ENCODE measurements around the gene FKBP8. TPM values are rescaled to one million over a fixed set of nuclear protein-coding genes. Genes with fewer than 3 reads are reported as not detected.

FKBP8 gene
- polyA plus RNA-seq, 2 donors, result 175 to 269 TPM

- peaks cover 5 to 17% of the 10 kb centered on the region in 2 donors for H3K36me3 ChIP-seq (ENCODE audit: control insufficient read depth in 2 of 2, insufficient read depth in 2 of 2, low read length in 1 of 2)
- H3K4me1 ChIP-seq (ENCODE audit: control insufficient read depth in 2 of 2, insufficient read depth in 2 of 2, low read length in 1 of 2), result no peaks in the 10 kb centered on the region
- no peaks in the 10 kb centered on the region for H3K27me3 ChIP-seq (ENCODE audit: control insufficient read depth in 1 of 2, insufficient read depth in 2 of 2, low read length in 2 of 2)
- H3K27ac ChIP-seq (ENCODE audit: low read depth in 2 of 2, low read length in 1 of 2), result no peak overlapping the region
- WGBS, 2 donors, result 69% methylated on average over 14 of the region's 14 CpGs
- H3K9me3 ChIP-seq (ENCODE audit: control insufficient read depth in 2 of 2, insufficient read depth in 1 of 2, low read depth in 1 of 2, low read length in 1 of 2), result no peaks in the 10 kb centered on the region
- no peak overlapping the region for H3K4me3 ChIP-seq (ENCODE audit: low read depth in 1 of 2, low read length in 2 of 2)
Measured at GRCh38 chr19:18562086-18562485, 18.7 kb upstream of the FKBP8 start.

- 60 to 70% methylated on average over 5 of the region's 5 CpGs for WGBS, 2 donors
- Histone ChIP-seq H3K4me3 (ENCODE audit: low read depth in 1 of 2, low read length in 2 of 2) (no peak overlapping the region), H3K27me3 (ENCODE audit: control insufficient read depth in 1 of 2, insufficient read depth in 2 of 2, low read length in 2 of 2) (no peaks in the 10 kb centered on the region), H3K36me3 (ENCODE audit: control insufficient read depth in 2 of 2, insufficient read depth in 2 of 2, low read length in 1 of 2) (peaks cover 0 to 6% of the 10 kb centered on the region in 2 donors), H3K27ac (ENCODE audit: low read depth in 2 of 2, low read length in 1 of 2) (no peak overlapping the region), H3K9me3 (ENCODE audit: control insufficient read depth in 2 of 2, insufficient read depth in 1 of 2, low read depth in 1 of 2, low read length in 1 of 2) (no peaks in the 10 kb centered on the region), H3K4me1 (ENCODE audit: control insufficient read depth in 2 of 2, insufficient read depth in 2 of 2, low read length in 1 of 2) (no peaks in the 10 kb centered on the region)
Measured at GRCh38 chr19:18559685-18560084, 16.3 kb upstream of the FKBP8 start.

- Histone ChIP-seq H3K27me3 (ENCODE audit: control insufficient read depth in 1 of 2, insufficient read depth in 2 of 2, low read length in 2 of 2) (no peaks in the 10 kb centered on the region), H3K27ac (ENCODE audit: low read depth in 2 of 2, low read length in 1 of 2) (peak overlapping the region; percentile 89 to 99), H3K9me3 (ENCODE audit: control insufficient read depth in 2 of 2, insufficient read depth in 1 of 2, low read depth in 1 of 2, low read length in 1 of 2) (no peaks in the 10 kb centered on the region), H3K4me3 (ENCODE audit: low read depth in 1 of 2, low read length in 2 of 2) (peak overlapping the region in 1 of 2 donors; percentile 94), H3K4me1 (ENCODE audit: control insufficient read depth in 2 of 2, insufficient read depth in 2 of 2, low read length in 1 of 2) (no peaks in the 10 kb centered on the region), H3K36me3 (ENCODE audit: control insufficient read depth in 2 of 2, insufficient read depth in 2 of 2, low read length in 1 of 2) (peaks cover 0 to 3% of the 10 kb centered on the region in 2 donors)
- WGBS, 2 donors, result 43 to 57% methylated on average over 3 of the region's 3 CpGs
Measured at GRCh38 chr19:18558604-18559003, 15.2 kb upstream of the FKBP8 start.

GRCh38 chr19:18558202-18558555 is 14.8 kb upstream of the FKBP8 start:
- Histone ChIP-seq H3K27ac (ENCODE audit: low read depth in 2 of 2, low read length in 1 of 2) (peak overlapping the region; percentile 89 to 99), H3K27me3 (ENCODE audit: control insufficient read depth in 1 of 2, insufficient read depth in 2 of 2, low read length in 2 of 2) (no peaks in the 10 kb centered on the region), H3K4me3 (ENCODE audit: low read depth in 1 of 2, low read length in 2 of 2) (peak overlapping the region; percentile 70 to 94), H3K9me3 (ENCODE audit: control insufficient read depth in 2 of 2, insufficient read depth in 1 of 2, low read depth in 1 of 2, low read length in 1 of 2) (no peaks in the 10 kb centered on the region), H3K4me1 (ENCODE audit: control insufficient read depth in 2 of 2, insufficient read depth in 2 of 2, low read length in 1 of 2) (no peaks in the 10 kb centered on the region), H3K36me3 (ENCODE audit: control insufficient read depth in 2 of 2, insufficient read depth in 2 of 2, low read length in 1 of 2) (peaks cover 0 to 3% of the 10 kb centered on the region in 2 donors)
- WGBS, 2 donors, result 2 to 3% methylated on average over 11 of the region's 11 CpGs

- Histone ChIP-seq H3K27me3 (ENCODE audit: control insufficient read depth in 1 of 2, insufficient read depth in 2 of 2, low read length in 2 of 2) (no peaks in the 10 kb centered on the region), H3K36me3 (ENCODE audit: control insufficient read depth in 2 of 2, insufficient read depth in 2 of 2, low read length in 1 of 2) (peaks cover 0 to 3% of the 10 kb centered on the region in 2 donors), H3K4me1 (ENCODE audit: control insufficient read depth in 2 of 2, insufficient read depth in 2 of 2, low read length in 1 of 2) (no peaks in the 10 kb centered on the region), H3K4me3 (ENCODE audit: low read depth in 1 of 2, low read length in 2 of 2) (peak within 1 kb of the TSS; percentile 70 to 94), H3K9me3 (ENCODE audit: control insufficient read depth in 2 of 2, insufficient read depth in 1 of 2, low read depth in 1 of 2, low read length in 1 of 2) (no peaks in the 10 kb centered on the region), H3K27ac (ENCODE audit: low read depth in 2 of 2, low read length in 1 of 2) (peak within 1 kb of the TSS; percentile 89 to 99)
- 1% methylated on average over 58 of the region's 58 CpGs for WGBS, 2 donors
Measured at GRCh38 chr19:18557411-18558201, 14.2 kb upstream of the FKBP8 start, which contains the start of gene KXD1. Gene KXD1, plus strand, starts transcription at chr19:18557870. Its CDS starts 4,187 bp downstream, at chr19:18562057.

GRCh38 chr19:18551631-18552030 is 8.3 kb upstream of the FKBP8 start:
- Histone ChIP-seq H3K36me3 (ENCODE audit: control insufficient read depth in 2 of 2, insufficient read depth in 2 of 2, low read length in 1 of 2) (no peaks in the 10 kb centered on the region), H3K4me3 (ENCODE audit: low read depth in 1 of 2, low read length in 2 of 2) (no peak overlapping the region), H3K27me3 (ENCODE audit: control insufficient read depth in 1 of 2, insufficient read depth in 2 of 2, low read length in 2 of 2) (no peaks in the 10 kb centered on the region), H3K4me1 (ENCODE audit: control insufficient read depth in 2 of 2, insufficient read depth in 2 of 2, low read length in 1 of 2) (no peaks in the 10 kb centered on the region), H3K27ac (ENCODE audit: low read depth in 2 of 2, low read length in 1 of 2) (no peak overlapping the region), H3K9me3 (ENCODE audit: control insufficient read depth in 2 of 2, insufficient read depth in 1 of 2, low read depth in 1 of 2, low read length in 1 of 2) (no peaks in the 10 kb centered on the region)
- WGBS, 2 donors, result 53 to 58% methylated on average over 6 of the region's 6 CpGs

GRCh38 chr19:18543814-18544475 is 572 bp upstream of the FKBP8 start:
- Histone ChIP-seq H3K4me3 (ENCODE audit: low read depth in 1 of 2, low read length in 2 of 2) (peak overlapping the region; percentile 28 to 90), H3K9me3 (ENCODE audit: control insufficient read depth in 2 of 2, insufficient read depth in 1 of 2, low read depth in 1 of 2, low read length in 1 of 2) (no peaks in the 10 kb centered on the region), H3K27me3 (ENCODE audit: control insufficient read depth in 1 of 2, insufficient read depth in 2 of 2, low read length in 2 of 2) (no peaks in the 10 kb centered on the region), H3K27ac (ENCODE audit: low read depth in 2 of 2, low read length in 1 of 2) (peak overlapping the region; percentile 65 to 92), H3K36me3 (ENCODE audit: control insufficient read depth in 2 of 2, insufficient read depth in 2 of 2, low read length in 1 of 2) (peaks cover 0 to 18% of the 10 kb centered on the region in 2 donors), H3K4me1 (ENCODE audit: control insufficient read depth in 2 of 2, insufficient read depth in 2 of 2, low read length in 1 of 2) (peaks cover 0 to 2% of the 10 kb centered on the region in 2 donors)
- WGBS, 2 donors, result 11 to 12% methylated on average over 12 of the region's 12 CpGs

GRCh38 chr19:18541992-18542940 is 1.1 kb downstream of the FKBP8 start:
- 14 to 17% methylated on average over 11 of the region's 11 CpGs for WGBS, 2 donors
- Histone ChIP-seq H3K4me3 (ENCODE audit: low read depth in 1 of 2, low read length in 2 of 2) (peak overlapping the region; percentile 90 to 91), H3K9me3 (ENCODE audit: control insufficient read depth in 2 of 2, insufficient read depth in 1 of 2, low read depth in 1 of 2, low read length in 1 of 2) (no peaks in the 10 kb centered on the region), H3K36me3 (ENCODE audit: control insufficient read depth in 2 of 2, insufficient read depth in 2 of 2, low read length in 1 of 2) (peaks cover 0 to 29% of the 10 kb centered on the region in 2 donors), H3K27me3 (ENCODE audit: control insufficient read depth in 1 of 2, insufficient read depth in 2 of 2, low read length in 2 of 2) (no peaks in the 10 kb centered on the region), H3K27ac (ENCODE audit: low read depth in 2 of 2, low read length in 1 of 2) (peak overlapping the region; percentile 92 to 94), H3K4me1 (ENCODE audit: control insufficient read depth in 2 of 2, insufficient read depth in 2 of 2, low read length in 1 of 2) (peaks cover 0 to 2% of the 10 kb centered on the region in 2 donors)

Data from esophagus (tissue), 2 donors.